IPS DF 4.7 (cell line): ENCODE measurements around the gene ADCY2.

ENCODE experiments used
- DNase-seq: peaks from one replicate; pipeline ENCODE4 v3.0.0-alpha.2; 2013; ENCODE audit warnings: low spot score; ENCODE audit errors: extremely low read depth

The ADCY2 gene

GRCh38 chr5:7586480-7586879 lies 190.5 kb downstream of the ADCY2 start:
- no peak for DNase-seq

- no peak for DNase-seq
These were observed 193.9 kb downstream of the ADCY2 start for GRCh38 chr5:7589800-7590199.

GRCh38 chr5:7592910-7593309 lies 197.0 kb downstream of the ADCY2 start:
- DNase-seq = no peak

DNA sequence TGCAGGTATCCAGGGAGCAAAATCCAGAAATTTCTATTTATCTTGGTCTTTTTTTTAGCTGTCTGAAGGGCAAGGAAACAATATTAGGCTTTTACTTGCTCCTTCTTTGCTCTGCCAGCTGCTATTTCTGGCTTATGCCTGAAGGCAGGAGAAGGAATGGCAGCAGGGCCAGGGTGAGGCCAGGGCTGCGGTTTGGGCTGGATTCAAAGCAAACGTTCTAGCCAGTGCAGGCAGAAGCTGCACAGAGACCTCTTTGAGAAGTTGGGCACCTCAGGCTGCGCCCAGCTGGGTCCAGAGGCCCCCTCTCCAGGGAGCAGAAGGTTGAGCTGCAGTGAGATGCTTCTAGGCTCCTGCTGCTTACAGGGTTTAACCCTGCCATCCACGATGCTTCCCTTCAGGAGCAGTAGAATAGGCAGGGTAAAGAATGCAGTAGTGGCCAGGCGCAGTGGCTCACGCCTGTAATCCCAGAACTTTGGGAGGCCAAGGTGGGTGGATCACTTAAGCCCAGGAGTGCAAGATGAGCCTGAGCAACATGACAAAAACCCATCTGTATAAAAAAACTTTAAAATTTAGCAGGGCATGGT lies 201.2 kb downstream of the ADCY2 start:
- DNase-seq = no peak

DNA sequence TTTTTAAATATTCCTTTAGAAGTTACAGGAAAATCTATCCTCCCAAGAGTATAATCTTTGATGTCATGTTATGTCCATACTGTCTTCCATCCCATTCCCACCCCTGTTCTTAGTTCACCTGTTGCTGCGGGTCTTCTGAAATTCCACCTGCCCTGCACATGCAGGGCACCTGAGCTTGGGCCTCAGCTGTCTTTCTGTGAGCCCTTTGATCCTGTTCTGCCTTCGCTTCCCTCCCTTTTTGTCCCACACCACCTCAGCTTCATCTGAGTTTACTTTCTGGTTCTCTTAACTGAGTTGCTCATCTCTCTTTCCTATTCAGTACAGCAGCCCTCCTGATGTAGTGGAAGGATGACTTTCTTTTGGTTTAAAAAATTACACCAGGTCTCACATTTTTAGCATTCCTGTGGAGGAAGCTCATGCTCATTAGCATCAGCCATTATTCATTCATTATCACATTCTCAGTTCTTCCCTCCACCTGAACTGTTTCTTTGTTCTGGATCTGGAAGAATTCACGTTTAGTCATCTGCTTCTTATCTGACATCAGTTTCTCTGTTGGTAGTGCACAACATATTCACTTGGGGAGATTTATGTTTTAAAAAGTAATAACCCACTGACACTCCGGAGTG lies 211.0 kb downstream of the ADCY2 start:
- peak; percentile 62 for DNase-seq

DNA sequence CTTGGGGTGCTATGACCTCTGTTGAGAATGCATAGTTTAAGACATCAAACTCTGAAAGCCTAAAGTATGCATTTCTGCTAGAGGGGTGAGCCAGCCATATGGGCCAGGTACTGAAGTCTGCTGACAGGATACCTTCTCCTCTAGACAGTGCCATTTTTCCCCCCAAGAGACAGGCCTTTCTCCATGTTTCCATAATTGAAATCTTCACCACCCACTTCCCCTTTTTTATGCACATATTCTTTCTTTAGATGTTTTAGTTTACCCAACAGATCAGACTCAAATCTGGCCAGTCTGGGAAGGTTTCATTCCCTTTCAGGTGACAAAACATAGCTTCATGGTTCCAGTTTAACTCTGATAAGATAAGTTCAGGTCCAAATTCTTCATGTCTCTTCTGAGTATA lies 212.8 kb downstream of the ADCY2 start:
- DNase-seq = no peak

DNA sequence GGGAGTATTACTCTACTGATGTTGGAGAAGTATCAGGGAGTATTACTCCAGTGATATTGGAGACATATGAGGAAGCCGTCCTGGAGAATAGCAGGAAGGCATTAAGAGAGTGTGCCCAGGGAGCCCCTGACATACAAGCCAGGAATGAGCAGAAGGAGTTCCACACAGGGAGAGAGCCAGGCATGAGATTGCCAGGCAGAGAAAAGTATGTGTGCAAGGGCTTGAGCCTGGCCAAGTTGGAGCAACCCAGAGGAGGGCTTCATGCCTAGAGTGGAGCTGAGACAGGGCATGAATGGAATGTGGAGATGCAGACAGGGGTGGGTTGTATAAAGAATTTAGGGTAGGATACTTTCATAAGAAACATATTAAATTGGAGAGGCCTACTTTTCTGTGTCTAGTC lies 213.8 kb downstream of the ADCY2 start:
- DNase-seq = no peak

DNA sequence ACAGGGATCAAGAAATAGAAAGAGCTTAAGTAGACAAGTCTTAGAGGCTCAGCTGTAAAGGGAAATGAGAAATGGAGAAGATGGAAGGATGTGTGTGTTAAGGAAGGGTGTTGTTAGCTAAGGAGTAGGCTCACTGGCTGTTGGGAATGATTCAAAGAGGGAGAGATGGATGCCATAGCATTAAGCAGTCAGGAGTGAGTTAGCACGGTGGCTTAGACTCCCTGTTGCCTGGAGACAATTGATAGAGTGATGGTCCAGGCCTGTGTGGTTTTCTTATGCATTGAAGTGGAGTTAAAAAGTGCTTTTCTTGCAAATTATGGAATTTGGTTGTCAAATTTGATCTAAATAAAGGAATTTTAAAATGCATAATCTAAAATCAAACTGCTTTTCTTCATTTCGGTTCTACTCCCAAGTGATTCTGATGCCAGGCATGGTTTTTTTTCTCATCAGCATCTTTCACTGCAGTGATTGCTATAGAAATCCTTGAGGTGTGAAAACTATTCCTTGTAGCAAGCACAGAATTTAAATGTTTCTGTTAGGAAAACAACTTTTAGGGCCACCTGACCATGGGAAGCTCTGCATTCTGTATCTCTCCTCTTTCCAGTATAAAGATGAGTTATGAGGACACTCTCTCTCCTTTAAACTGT lies 214.7 kb downstream of the ADCY2 start:
- DNase-seq = no peak

GRCh38 chr5:7611518-7611917 lies 215.6 kb downstream of the ADCY2 start:
- DNase-seq = no peak

- no peak for DNase-seq
These were observed 219.7 kb downstream of the ADCY2 start for GRCh38 chr5:7615566-7616061.

DNA sequence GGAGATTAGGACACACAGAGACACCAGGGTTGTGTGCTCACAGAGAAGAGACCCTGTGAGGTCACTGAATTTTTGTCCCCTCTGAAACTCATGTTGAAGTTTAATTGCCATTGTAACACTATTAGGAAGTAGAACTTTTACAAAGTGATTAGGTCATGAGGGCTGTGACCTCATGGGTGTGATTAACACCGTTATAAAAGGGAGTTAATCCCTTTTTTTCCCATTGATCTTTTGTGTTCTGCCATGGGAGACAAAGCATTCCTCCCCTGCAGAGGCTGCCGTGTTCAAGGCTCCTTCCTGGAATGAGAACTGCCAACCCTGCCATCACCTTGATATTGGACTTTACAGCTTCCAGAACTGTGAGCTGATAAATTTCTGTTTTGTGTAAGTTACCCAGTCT lies 221.0 kb downstream of the ADCY2 start:
- DNase-seq = no peak

- no peak for DNase-seq
These were observed 226.6 kb downstream of the ADCY2 start for GRCh38 chr5:7622498-7622897.

DNA sequence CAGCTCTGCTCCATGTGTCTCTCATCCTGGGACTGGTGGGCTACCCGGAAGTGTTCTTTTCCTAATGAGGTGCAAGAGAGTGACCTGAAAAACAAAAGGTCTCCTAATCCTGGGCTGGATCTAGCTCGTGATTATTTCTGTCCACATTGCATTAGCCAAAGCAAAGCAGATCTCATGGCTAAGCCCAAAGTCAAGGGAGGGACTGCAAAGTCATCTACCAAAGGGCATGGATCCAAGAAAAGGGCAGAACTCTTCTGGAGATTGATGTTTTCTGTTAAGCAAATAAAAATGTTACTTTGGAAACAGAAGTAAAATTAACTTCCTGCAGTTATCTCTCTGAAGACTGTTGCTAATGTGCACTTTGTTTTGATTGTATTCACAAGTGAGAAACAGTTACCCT lies 229.8 kb downstream of the ADCY2 start:
- DNase-seq = no peak

DNA sequence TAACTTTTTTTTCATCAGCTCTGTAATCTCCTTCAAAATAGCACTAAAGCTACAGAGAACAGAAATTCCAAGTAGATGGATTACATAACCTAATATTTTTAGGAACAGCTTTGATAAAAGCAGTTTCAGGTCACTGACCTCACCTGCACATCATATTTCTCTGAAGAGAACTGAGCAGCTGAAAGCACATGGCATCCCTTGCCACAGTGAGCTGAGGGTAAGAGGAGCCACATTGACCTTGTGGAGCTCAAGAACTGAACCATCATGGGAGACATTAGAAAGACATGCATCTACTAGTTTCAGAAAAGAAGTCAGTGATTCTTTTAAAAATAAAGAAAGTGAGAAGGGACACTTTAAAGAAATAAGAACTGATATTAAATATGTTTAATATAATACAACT lies 232.3 kb downstream of the ADCY2 start:
- no peak for DNase-seq

GRCh38 chr5:7628820-7629219 lies 232.9 kb downstream of the ADCY2 start:
- no peak for DNase-seq

DNA sequence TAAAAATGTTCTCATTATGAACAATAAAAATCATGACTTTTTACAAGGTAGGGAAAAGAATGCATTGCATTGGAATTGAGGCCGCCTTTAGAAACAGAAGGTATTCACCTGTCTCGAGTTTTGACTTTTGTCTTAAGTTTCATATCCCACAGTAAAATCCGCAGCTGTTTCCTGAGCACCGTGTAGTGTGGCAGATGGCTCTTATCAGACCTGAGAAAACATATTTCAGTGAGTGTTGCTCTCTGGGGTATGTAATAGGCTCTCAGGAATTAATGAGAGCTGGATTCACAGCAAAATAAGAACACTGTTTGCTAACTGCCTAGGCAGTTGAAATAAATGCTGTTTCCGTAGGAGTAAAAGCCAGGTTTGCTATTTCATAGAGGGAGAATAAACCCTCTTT lies 233.6 kb downstream of the ADCY2 start:
- no peak for DNase-seq

DNA sequence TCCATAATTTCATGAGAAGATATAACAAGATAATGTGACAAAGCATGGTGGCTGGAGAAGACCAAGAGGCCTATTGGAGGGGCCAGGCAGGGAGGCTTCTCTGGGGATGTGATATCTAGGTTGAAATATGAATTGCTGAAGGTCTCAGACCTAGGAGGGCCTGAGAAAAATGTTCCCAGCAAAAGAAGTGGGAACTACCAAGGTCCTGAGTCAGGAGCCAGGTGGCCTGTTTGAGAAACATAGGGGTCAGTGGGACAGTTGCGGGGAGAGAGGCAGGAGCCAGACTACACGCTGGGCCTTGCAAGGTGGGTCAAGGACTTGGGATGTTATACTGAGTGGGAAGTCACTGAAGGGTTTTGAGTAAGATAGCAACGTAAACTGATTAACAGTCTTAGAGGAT lies 238.9 kb downstream of the ADCY2 start:
- DNase-seq = no peak

DNA sequence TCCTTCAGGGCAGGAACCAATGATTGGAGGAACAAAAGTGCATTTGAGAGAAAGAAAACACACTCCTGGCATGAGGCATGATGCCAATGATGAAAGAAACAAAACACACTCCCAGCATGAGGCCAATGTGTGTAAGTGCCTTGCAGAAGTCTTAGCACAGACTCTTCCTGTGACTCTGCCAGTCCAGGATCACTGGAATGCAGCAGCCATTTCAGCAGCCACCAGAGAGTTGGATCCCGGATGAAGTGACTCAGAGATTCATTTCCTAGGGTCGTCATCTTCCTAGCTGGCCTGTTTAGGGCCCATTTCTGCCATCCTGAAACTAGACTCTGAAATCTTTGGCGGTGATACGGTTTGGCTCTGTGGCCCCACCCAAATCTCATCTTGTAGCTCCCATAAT lies 242.5 kb downstream of the ADCY2 start:
- DNase-seq = no peak

DNA sequence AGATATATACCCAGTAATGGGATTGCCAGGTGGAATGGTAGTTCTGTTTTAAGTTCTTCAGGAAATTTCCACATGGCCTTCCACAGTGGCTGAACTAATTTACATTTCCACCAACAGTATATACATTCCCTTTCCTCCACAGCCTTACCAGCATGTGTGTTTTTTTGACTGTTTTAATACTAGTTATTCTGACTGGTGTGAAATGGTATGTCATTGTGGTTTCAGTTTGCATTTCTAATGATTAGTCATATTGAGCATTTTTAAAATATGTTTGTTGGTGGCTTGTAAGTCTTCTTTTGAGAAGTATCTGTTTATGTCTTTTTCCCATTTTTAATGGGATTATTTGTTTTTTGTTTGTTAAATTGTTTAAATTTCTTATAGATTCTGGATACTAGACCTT lies 246.1 kb downstream of the ADCY2 start:
- DNase-seq = no peak

DNA sequence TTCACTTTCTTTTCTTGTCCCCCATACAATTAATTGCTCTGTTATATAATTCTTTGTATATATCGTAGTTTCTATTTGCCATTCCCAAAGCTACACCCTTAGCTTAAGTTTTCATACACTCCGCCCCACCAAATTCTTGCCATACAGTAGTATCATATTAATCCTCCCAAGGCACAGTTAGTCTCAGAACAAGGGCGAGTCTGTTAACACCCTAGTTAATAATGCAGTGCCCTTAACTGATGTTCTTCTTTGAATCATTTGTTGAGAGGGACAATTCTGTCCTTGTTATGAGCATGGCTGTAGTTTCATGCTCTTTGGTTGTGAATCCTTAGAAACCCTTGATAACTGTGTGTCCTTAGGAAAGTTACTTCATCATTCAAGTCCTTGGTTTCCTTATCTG lies 248.8 kb downstream of the ADCY2 start:
- no peak for DNase-seq

- no peak for DNase-seq
These were observed 254.8 kb downstream of the ADCY2 start for GRCh38 chr5:7650755-7651154.

DNA sequence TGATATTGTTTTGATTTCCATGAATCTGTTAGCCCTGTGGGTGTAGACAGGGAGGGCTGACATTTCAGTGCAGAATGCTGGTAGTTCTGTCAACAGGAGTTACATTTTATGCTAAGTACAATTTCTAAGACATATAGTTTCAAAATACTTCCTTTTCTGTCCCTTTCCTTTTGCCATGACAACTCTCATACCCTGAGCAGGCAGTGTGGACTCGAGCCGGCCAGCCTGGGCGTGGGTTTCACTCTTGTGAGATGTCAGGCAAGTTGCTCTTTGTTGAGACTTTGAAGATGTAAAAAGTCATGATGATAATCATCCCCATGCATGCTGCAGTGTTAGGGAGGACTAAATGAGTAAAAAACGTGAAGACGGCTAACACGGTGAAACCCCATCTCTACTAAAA lies 257.1 kb downstream of the ADCY2 start:
- no peak for DNase-seq

GRCh38 chr5:7657153-7657552 lies 261.2 kb downstream of the ADCY2 start:
- no peak for DNase-seq
